HL-60 (cell line): ENCODE measurements around the gene PNPLA1.

Experiments used
- DNase-seq, 2 experiments: peaks; one replicate each; pipeline ENCODE4 v3.0.0-alpha.2; 2010 to 2020; ENCODE audit warnings: low read depth in 1 of 2, low spot score in 1 of 2
- H3K27ac ChIP-seq: fragments of 250-450 bp; sonication (Bioruptor Pico); replicated peaks from 2 replicates; pipeline ENCODE4 v1.5.1; 2020; ENCODE audit warnings: mild to moderate bottlenecking, moderate library complexity
- H3K27me3 ChIP-seq: fragments of 250-450 bp; sonication (Bioruptor Pico); 2 replicates; pipeline ENCODE4 v1.5.1; 2021; ENCODE audit warnings: mild to moderate bottlenecking, moderate library complexity; ENCODE audit not compliant: insufficient read depth, poor library complexity, severe bottlenecking
- H3K4me3 ChIP-seq: replicated peaks from 2 replicates; pipeline ENCODE4 v1.5.1; 2011; ENCODE audit warnings: mild to moderate bottlenecking, control low read depth, low read length; ENCODE audit not compliant: insufficient read depth
- CTCF ChIP-seq: IDR thresholded peaks from one replicate; pipeline ENCODE4 v1.5.1; 2011; ENCODE audit warnings: low read length, control low read depth, inconsistent platforms; ENCODE audit not compliant: insufficient read depth
- GABPA ChIP-seq: IDR thresholded peaks from 2 replicates; pipeline ENCODE4 v1.6.1; 2012; ENCODE audit warnings: low read depth
- POLR2AphosphoS5 ChIP-seq: IDR thresholded peaks from 2 replicates; pipeline ENCODE4 v1.6.1; 2012; ENCODE audit warnings: low read depth
- REST ChIP-seq: IDR thresholded peaks from 2 replicates; pipeline ENCODE4 v1.6.1; 2012; ENCODE audit warnings: low read depth; ENCODE audit not compliant: insufficient replicate concordance
- SPI1 ChIP-seq: IDR thresholded peaks from 2 replicates; pipeline ENCODE4 v1.6.1; 2012; ENCODE audit warnings: low read depth, mild to moderate bottlenecking, borderline replicate concordance

Gene PNPLA1

GRCh38 chr6:36309900-36310299 lies 40.0 kb downstream of the PNPLA1 start:
- no peak for DNase-seq
- H3K4me3 ChIP-seq: no peak overlapping the region
- H3K27me3 ChIP-seq: no peaks in the 10 kb centered on the region
- H3K27ac ChIP-seq: no peak overlapping the region
- no peak for TF ChIP-seq POLR2AphosphoS5
- TF ChIP-seq CTCF: no peak
- no peak for TF ChIP-seq SPI1
- no peak for TF ChIP-seq REST

GRCh38 chr6:36312854-36313648 lies 43.2 kb downstream of the PNPLA1 start:
- H3K27ac ChIP-seq: peak overlapping the region; percentile 82
- peak; percentile 38 to 77 for DNase-seq

GRCh38 chr6:36313649-36313936 lies 43.7 kb downstream of the PNPLA1 start:
- TF ChIP-seq GABPA (no peak), POLR2AphosphoS5 (no peak), REST (no peak), SPI1 (no peak), CTCF (no peak)

More at GRCh38 chr6:36312854-36313648, 43.2 kb downstream of the PNPLA1 start:
- peak; percentile 96 for TF ChIP-seq SPI1
- no peak for TF ChIP-seq CTCF
- Histone ChIP-seq H3K27me3 (no peaks in the 10 kb centered on the region), H3K4me3 (no peak overlapping the region)

More at GRCh38 chr6:36313649-36313936, 43.7 kb downstream of the PNPLA1 start:
- H3K27ac ChIP-seq: peak overlapping the region; percentile 82
- no peak for DNase-seq
- no peak overlapping the region for H3K4me3 ChIP-seq
- H3K27me3 ChIP-seq: no peaks in the 10 kb centered on the region
